Activated CD4-positive, alpha-beta memory T cell treated with anti-CD3 and anti-CD28 coated beads, Interleukin-2, amount 10 ng/mL, durations not matched to agents 7 days and 5 days (primary cell): ENCODE results near the gene PAX1. TPM values are rescaled to one million over a fixed set of nuclear protein-coding genes. Genes with fewer than 3 reads are reported as not detected.

Experiments
- CTCF ChIA-PET: fragments of 350-600 bp; sonication (Branson Sonifier 250); formaldehyde crosslinking; loops from one replicate; lab custom pipeline; 2021; ENCODE audit warnings: antibody characterized with exemption, inconsistent platforms; lab: Charles Lee
- POLR2A ChIA-PET: fragments of 350-600 bp; sonication (Branson Sonifier 250); formaldehyde crosslinking; loops from one replicate; lab custom pipeline; 2021; ENCODE audit warnings: antibody characterized with exemption; lab: Charles Lee
- DNase-seq: peaks from one replicate; pipeline ENCODE4 v3.0.0-alpha.2; 2020
- H3K27ac Mint-ChIP-seq: one replicate; pipeline ENCODE4 v1.8.0; 2021; ENCODE audit warnings: mild to moderate bottlenecking, mixed read lengths
- H3K27me3 Mint-ChIP-seq: one replicate; pipeline ENCODE4 v1.8.0; 2021; ENCODE audit warnings: mixed read lengths
- H3K36me3 Mint-ChIP-seq: one replicate; pipeline ENCODE4 v1.8.0; 2021; ENCODE audit warnings: low read depth, mixed read lengths
- H3K4me1 Mint-ChIP-seq: one replicate; pipeline ENCODE4 v1.8.0; 2021; ENCODE audit warnings: mixed read lengths
- H3K4me3 Mint-ChIP-seq: one replicate; pipeline ENCODE4 v1.8.0; 2021; ENCODE audit warnings: mild to moderate bottlenecking, mixed read lengths
- H3K9me3 Mint-ChIP-seq: one replicate; pipeline ENCODE4 v1.8.0; 2021; ENCODE audit warnings: mixed read lengths
- total RNA-seq, 2 experiments: library from RNA; stranded (reverse); gene quantifications; one replicate each; pipeline ENCODE4 v1.2.3, GENCODE V29; 2021

The PAX1 gene
- not detected for total RNA-seq

- CTCF ChIA-PET = interaction anchor here (1.4 kb wide), 1 partner anchor 13 kb away, joined by 3 read pairs; no protein-coding TSS in a partner anchor
- no peak within 1 kb of the TSS for H3K27ac Mint-ChIP-seq
- peaks cover 85% of the 10 kb centered on the region for H3K27me3 Mint-ChIP-seq
- H3K4me1 Mint-ChIP-seq = no peaks in the 10 kb centered on the region
- no peak for DNase-seq
- no peak within 1 kb of the TSS for H3K4me3 Mint-ChIP-seq
- POLR2A ChIA-PET = no interaction called here
- H3K9me3 Mint-ChIP-seq = no peaks in the 10 kb centered on the region
- H3K36me3 Mint-ChIP-seq = peaks cover 6% of the 10 kb centered on the region
Measured at GRCh38 chr20:21705575-21706260, at the start of gene PAX1. PAX1 (plus strand) TSS chr20:21705664; CDS start chr20:21705713, 49 bp downstream.

GRCh38 chr20:21656308-21657067 lies 49.0 kb upstream of the PAX1 start:
- DNase-seq = no peak
- Mint-ChIP-seq H3K4me3 (no peak overlapping the region), H3K27ac (no peak overlapping the region), H3K9me3 (no peaks in the 10 kb centered on the region), H3K27me3 (peaks cover 13% of the 10 kb centered on the region), H3K36me3 (no peaks in the 10 kb centered on the region), H3K4me1 (no peaks in the 10 kb centered on the region)
- ChIA-PET POLR2A (no interaction called here), CTCF (no interaction called here)

- Mint-ChIP-seq H3K9me3 (no peaks in the 10 kb centered on the region), H3K27ac (no peak overlapping the region), H3K36me3 (no peaks in the 10 kb centered on the region), H3K27me3 (peaks cover 13% of the 10 kb centered on the region), H3K4me3 (no peak overlapping the region), H3K4me1 (no peaks in the 10 kb centered on the region)
- POLR2A ChIA-PET = no interaction called here
- CTCF ChIA-PET = no interaction called here
- no peak for DNase-seq
Measured at GRCh38 chr20:21661488-21662055, 43.9 kb upstream of the PAX1 start.

- H3K27ac Mint-ChIP-seq = no peak overlapping the region
- no peaks in the 10 kb centered on the region for H3K4me1 Mint-ChIP-seq
- peaks cover 8% of the 10 kb centered on the region for H3K27me3 Mint-ChIP-seq
- ChIA-PET CTCF (no interaction called here), POLR2A (no interaction called here)
- no peaks in the 10 kb centered on the region for H3K36me3 Mint-ChIP-seq
- no peaks in the 10 kb centered on the region for H3K9me3 Mint-ChIP-seq
- H3K4me3 Mint-ChIP-seq = no peak overlapping the region
- DNase-seq = no peak
Measured at GRCh38 chr20:21663465-21663864, 42.0 kb upstream of the PAX1 start.

GRCh38 chr20:21665687-21666446 lies 39.6 kb upstream of the PAX1 start:
- CTCF ChIA-PET = interaction anchor here (1.2 kb wide), 1 partner anchor 51 kb away, joined by 3 read pairs; no protein-coding TSS in a partner anchor
- H3K36me3 Mint-ChIP-seq = no peaks in the 10 kb centered on the region
- H3K27me3 Mint-ChIP-seq = no peaks in the 10 kb centered on the region
- DNase-seq = no peak
- no peak overlapping the region for H3K27ac Mint-ChIP-seq
- H3K4me3 Mint-ChIP-seq = no peak overlapping the region
- no peaks in the 10 kb centered on the region for H3K4me1 Mint-ChIP-seq
- POLR2A ChIA-PET = no interaction called here
- H3K9me3 Mint-ChIP-seq = no peaks in the 10 kb centered on the region

GRCh38 chr20:21670126-21670525 lies 35.3 kb upstream of the PAX1 start:
- H3K4me1 Mint-ChIP-seq = no peaks in the 10 kb centered on the region
- H3K4me3 Mint-ChIP-seq = no peak overlapping the region
- H3K27ac Mint-ChIP-seq = no peak overlapping the region
- H3K9me3 Mint-ChIP-seq = no peaks in the 10 kb centered on the region
- no peaks in the 10 kb centered on the region for H3K36me3 Mint-ChIP-seq
- H3K27me3 Mint-ChIP-seq = no peaks in the 10 kb centered on the region
- ChIA-PET CTCF (no interaction called here), POLR2A (no interaction called here)
- no peak for DNase-seq

GRCh38 chr20:21670981-21671380 lies 34.5 kb upstream of the PAX1 start:
- no peak for DNase-seq
- CTCF ChIA-PET = no interaction called here
- no peaks in the 10 kb centered on the region for H3K27me3 Mint-ChIP-seq
- H3K27ac Mint-ChIP-seq = no peak overlapping the region
- no peaks in the 10 kb centered on the region for H3K9me3 Mint-ChIP-seq
- POLR2A ChIA-PET = no interaction called here
- H3K4me3 Mint-ChIP-seq = no peak overlapping the region
- H3K36me3 Mint-ChIP-seq = no peaks in the 10 kb centered on the region
- H3K4me1 Mint-ChIP-seq = no peaks in the 10 kb centered on the region

- Mint-ChIP-seq H3K36me3 (no peaks in the 10 kb centered on the region), H3K4me1 (no peaks in the 10 kb centered on the region), H3K27ac (no peak overlapping the region), H3K9me3 (no peaks in the 10 kb centered on the region), H3K27me3 (no peaks in the 10 kb centered on the region), H3K4me3 (no peak overlapping the region)
- ChIA-PET CTCF (no interaction called here), POLR2A (no interaction called here)
- no peak for DNase-seq
Measured at GRCh38 chr20:21677261-21677660, 28.2 kb upstream of the PAX1 start.

- no peak for DNase-seq
- H3K36me3 Mint-ChIP-seq = no peaks in the 10 kb centered on the region
- no peaks in the 10 kb centered on the region for H3K4me1 Mint-ChIP-seq
- no peaks in the 10 kb centered on the region for H3K9me3 Mint-ChIP-seq
- no peak overlapping the region for H3K27ac Mint-ChIP-seq
- ChIA-PET CTCF (no interaction called here), POLR2A (no interaction called here)
- H3K4me3 Mint-ChIP-seq = no peak overlapping the region
- no peaks in the 10 kb centered on the region for H3K27me3 Mint-ChIP-seq
Measured at GRCh38 chr20:21677781-21678180, 27.7 kb upstream of the PAX1 start.

- no peaks in the 10 kb centered on the region for H3K9me3 Mint-ChIP-seq
- H3K36me3 Mint-ChIP-seq = no peaks in the 10 kb centered on the region
- ChIA-PET POLR2A (no interaction called here), CTCF (interaction anchor here (1.6 kb wide), 1 partner anchor 38 kb away, joined by 3 read pairs; no protein-coding TSS in a partner anchor)
- no peak for DNase-seq
- no peak overlapping the region for H3K27ac Mint-ChIP-seq
- no peaks in the 10 kb centered on the region for H3K4me1 Mint-ChIP-seq
- H3K27me3 Mint-ChIP-seq = no peaks in the 10 kb centered on the region
- no peak overlapping the region for H3K4me3 Mint-ChIP-seq
Measured at GRCh38 chr20:21681234-21681921, 24.1 kb upstream of the PAX1 start.

- H3K4me3 Mint-ChIP-seq = no peak overlapping the region
- CTCF ChIA-PET = interaction anchor here (1.6 kb wide), 1 partner anchor 38 kb away, joined by 3 read pairs; no protein-coding TSS in a partner anchor
- H3K27ac Mint-ChIP-seq = no peak overlapping the region
- no peaks in the 10 kb centered on the region for H3K4me1 Mint-ChIP-seq
- POLR2A ChIA-PET = no interaction called here
- H3K36me3 Mint-ChIP-seq = no peaks in the 10 kb centered on the region
- H3K27me3 Mint-ChIP-seq = no peaks in the 10 kb centered on the region
- H3K9me3 Mint-ChIP-seq = no peaks in the 10 kb centered on the region
- no peak for DNase-seq
Measured at GRCh38 chr20:21681922-21682318, 23.5 kb upstream of the PAX1 start.

- POLR2A ChIA-PET = no interaction called here
- no peak overlapping the region for H3K4me3 Mint-ChIP-seq
- no peaks in the 10 kb centered on the region for H3K9me3 Mint-ChIP-seq
- no peak overlapping the region for H3K27ac Mint-ChIP-seq
- CTCF ChIA-PET = interaction anchor here (1.6 kb wide), 1 partner anchor 37 kb away, joined by 3 read pairs; no protein-coding TSS in a partner anchor
- H3K4me1 Mint-ChIP-seq = no peaks in the 10 kb centered on the region
- H3K36me3 Mint-ChIP-seq = no peaks in the 10 kb centered on the region
- no peaks in the 10 kb centered on the region for H3K27me3 Mint-ChIP-seq
- no peak for DNase-seq
Measured at GRCh38 chr20:21682521-21682954, 22.9 kb upstream of the PAX1 start.
